GM23338 (cell line): Measurements from ENCODE around the gene SPP1. TPM values are rescaled to one million over a fixed set of nuclear protein-coding genes. Genes with fewer than 3 reads are reported as not detected.

Experiments used
- ATAC-seq: fragments of 200-7000 bp; cut with Tn5 transposase; 3 replicates; pipeline ENCODE4 v1.9.1; 2020
- DNase-seq: peaks from one replicate; pipeline ENCODE4 v3.0.0-alpha.2; 2015; ENCODE audit warnings: low spot score
- H2AFZ ChIP-seq: fragments of 200-600 bp; sonication (generic); 2 replicates; pipeline ENCODE4 v1.8.0; 2016; ENCODE audit warnings: antibody characterized with exemption, mild to moderate bottlenecking, moderate library complexity
- H3F3A ChIP-seq: fragments of 200-600 bp; sonication (generic); replicated peaks from 2 replicates; pipeline ENCODE4 v1.8.0; 2017; ENCODE audit warnings: antibody characterized with exemption, mixed run types, low read depth
- H3K27ac ChIP-seq: fragments of 200-600 bp; sonication (generic); 2 replicates; pipeline ENCODE4 v1.6.1; 2016; ENCODE audit warnings: low read depth
- H3K27me3 ChIP-seq: fragments of 200-600 bp; sonication (generic); 2 replicates; pipeline ENCODE4 v1.8.0; 2016; ENCODE audit warnings: mild to moderate bottlenecking, mixed run types, moderate library complexity; ENCODE audit not compliant: insufficient read depth
- H3K36me3 ChIP-seq: fragments of 200-600 bp; sonication (generic); 2 replicates; pipeline ENCODE4 v1.8.0; 2016; ENCODE audit warnings: mild to moderate bottlenecking; ENCODE audit not compliant: insufficient read depth
- H3K4me1 ChIP-seq: fragments of 200-600 bp; sonication (generic); 2 replicates; pipeline ENCODE4 v1.8.0; 2016; ENCODE audit warnings: mild to moderate bottlenecking, moderate library complexity; ENCODE audit not compliant: insufficient read depth
- H3K4me2 ChIP-seq: fragments of 200-600 bp; sonication (generic); 2 replicates; pipeline ENCODE4 v1.7.1; 2017; ENCODE audit warnings: mixed run types
- H3K4me3 ChIP-seq: fragments of 200-600 bp; sonication (generic); 2 replicates; pipeline ENCODE4 v1.6.1; 2016; ENCODE audit warnings: mixed run types
- H3K79me2 ChIP-seq: fragments of 200-600 bp; sonication (generic); replicated peaks from 2 replicates; pipeline ENCODE4 v1.8.0; 2017; ENCODE audit warnings: mild to moderate bottlenecking; ENCODE audit not compliant: insufficient read depth
- H3K9me2 ChIP-seq: fragments of 200-600 bp; sonication (generic); 2 replicates; pipeline ENCODE4 v1.8.0; 2017; ENCODE audit not compliant: insufficient read depth
- H4K20me1 ChIP-seq: fragments of 200-600 bp; sonication (generic); replicated peaks from 2 replicates; pipeline ENCODE4 v1.8.0; 2017; ENCODE audit warnings: mild to moderate bottlenecking; ENCODE audit not compliant: insufficient read depth
- H3K27ac Mint-ChIP-seq: 2 replicates; pipeline ENCODE4 v1.8.0; 2020; ENCODE audit warnings: inconsistent platforms, mild to moderate bottlenecking, moderate library complexity, mixed read lengths
- H3K27me3 Mint-ChIP-seq: 3 replicates; pipeline ENCODE4 v1.8.0; 2022; ENCODE audit warnings: low read depth, mild to moderate bottlenecking, moderate library complexity, mixed read lengths, inconsistent platforms; ENCODE audit not compliant: insufficient read depth, poor library complexity
- H3K36me3 Mint-ChIP-seq: 3 replicates; pipeline ENCODE4 v1.8.0; 2021; ENCODE audit warnings: low read depth, mild to moderate bottlenecking, inconsistent platforms, moderate library complexity, mixed read lengths
- H3K4me1 Mint-ChIP-seq: 3 replicates; pipeline ENCODE4 v1.8.0; 2020; ENCODE audit warnings: mild to moderate bottlenecking, inconsistent platforms, mixed read lengths
- H3K4me3 Mint-ChIP-seq: 3 replicates; pipeline ENCODE4 v1.8.0; 2021; ENCODE audit warnings: moderate library complexity, mild to moderate bottlenecking, inconsistent platforms, mixed read lengths
- H3K9me3 Mint-ChIP-seq: 3 replicates; pipeline ENCODE4 v1.8.0; 2020; ENCODE audit warnings: moderate library complexity, mild to moderate bottlenecking, inconsistent platforms, mixed read lengths
- EZH2 ChIP-seq: fragments of 200-600 bp; sonication (generic); IDR thresholded peaks from one replicate; pipeline ENCODE4 v1.8.0; 2017; ENCODE audit warnings: antibody characterized with exemption, mild to moderate bottlenecking, low read depth; ENCODE audit not compliant: unreplicated experiment
- EZH2phosphoT487 ChIP-seq: fragments of 200-600 bp; sonication (generic); IDR thresholded peaks from one replicate; pipeline ENCODE4 v1.8.1; 2018; ENCODE audit warnings: antibody characterized with exemption; ENCODE audit not compliant: unreplicated experiment
- JUNB ChIP-seq: IDR thresholded peaks from one replicate; pipeline ENCODE4 v1.6.1; 2016; ENCODE audit warnings: antibody characterized with exemption; ENCODE audit not compliant: unreplicated experiment
- NANOG ChIP-seq: IDR thresholded peaks from 2 replicates; pipeline ENCODE4 v1.6.1; 2016; ENCODE audit warnings: antibody characterized with exemption, borderline replicate concordance
- POLR2AphosphoS5 ChIP-seq: IDR thresholded peaks from 2 replicates; pipeline ENCODE4 v1.6.1; 2016; ENCODE audit warnings: antibody characterized with exemption, low read depth
- ZNF114 ChIP-seq: fragments of 250-450 bp; sonication (Bioruptor Pico); IDR thresholded peaks from 2 replicates; pipeline ENCODE4 v1.5.0; 2020; ENCODE audit warnings: mild to moderate bottlenecking, moderate library complexity
- ZNF331 ChIP-seq: fragments of 250-450 bp; sonication (Bioruptor Pico); IDR thresholded peaks from 2 replicates; pipeline ENCODE4 v1.5.0; 2020; ENCODE audit warnings: low read depth, mild to moderate bottlenecking, moderate library complexity
- ZNF462 ChIP-seq: fragments of 250-450 bp; sonication (Bioruptor Pico); IDR thresholded peaks from 2 replicates; pipeline ENCODE4 v1.5.0; 2020; ENCODE audit warnings: mild to moderate bottlenecking, moderate library complexity
- polyA plus RNA-seq: library from polyadenylated mRNA; unstranded; fragments of >200 nt; fragmentation: Nextera tagmentation; extraction: Ambion mirVana; gene quantifications from 2 replicates; pipeline ENCODE4 v1.2.1, GENCODE V29; 2016
- total RNA-seq: library from RNA; depleted of rRNA; stranded (reverse); fragments of >200 nt; shearing (Covaris generic); gene quantifications from 2 replicates; pipeline ENCODE4 v1.2.3, GENCODE V29; 2014
- TF ChIP-seq, protein P1 (sequence below): IDR thresholded peaks from 2 replicates; pipeline ENCODE4 v1.6.1; 2016; ENCODE audit warnings: antibody characterized with exemption

SPP1 gene
- total and polyA plus RNA-seq, 2 experiments from 2014 or later: 41.3 to 51.3 TPM

DNA sequence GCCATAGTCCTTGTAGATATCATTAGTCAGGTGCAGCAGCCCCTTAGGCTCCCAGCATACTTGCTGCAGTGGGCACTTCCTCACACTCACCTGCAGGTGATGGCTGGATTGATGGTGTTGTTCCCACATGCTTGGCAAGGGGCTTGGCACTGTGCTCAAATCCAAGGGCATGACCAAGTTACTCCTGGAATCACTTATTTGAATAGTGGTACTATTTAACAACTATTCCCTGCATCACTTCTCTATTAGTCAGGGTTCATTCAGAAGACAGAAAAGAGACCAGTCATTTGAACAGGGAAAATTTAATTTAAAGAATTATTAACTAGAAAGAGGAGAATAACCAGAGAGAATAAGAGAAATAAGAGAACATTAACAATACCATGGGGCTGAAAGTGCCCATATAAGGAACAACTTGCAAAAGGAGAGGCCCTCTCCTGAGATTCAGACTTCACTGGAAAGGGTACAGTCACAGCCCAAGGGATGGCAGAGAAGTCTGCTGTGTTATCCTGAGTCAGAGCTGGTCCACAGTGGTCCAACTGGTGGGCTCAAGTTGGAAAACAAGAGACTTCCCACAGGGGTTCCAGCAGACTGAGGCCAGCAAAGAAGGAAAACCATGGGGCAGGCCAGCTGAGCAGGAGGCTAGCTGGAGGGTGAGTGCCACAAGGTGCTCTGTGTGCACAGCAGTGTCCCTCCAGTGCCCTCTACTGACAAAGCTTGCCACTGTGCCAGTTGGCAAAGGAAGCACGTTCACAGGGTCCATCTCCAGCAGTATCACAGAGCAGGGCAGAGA lies 9.8 kb downstream of the SPP1 start (continued):
- TF ChIP-seq, protein P1, sequence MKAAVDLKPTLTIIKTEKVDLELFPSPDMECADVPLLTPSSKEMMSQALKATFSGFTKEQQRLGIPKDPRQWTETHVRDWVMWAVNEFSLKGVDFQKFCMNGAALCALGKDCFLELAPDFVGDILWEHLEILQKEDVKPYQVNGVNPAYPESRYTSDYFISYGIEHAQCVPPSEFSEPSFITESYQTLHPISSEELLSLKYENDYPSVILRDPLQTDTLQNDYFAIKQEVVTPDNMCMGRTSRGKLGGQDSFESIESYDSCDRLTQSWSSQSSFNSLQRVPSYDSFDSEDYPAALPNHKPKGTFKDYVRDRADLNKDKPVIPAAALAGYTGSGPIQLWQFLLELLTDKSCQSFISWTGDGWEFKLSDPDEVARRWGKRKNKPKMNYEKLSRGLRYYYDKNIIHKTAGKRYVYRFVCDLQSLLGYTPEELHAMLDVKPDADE: no peak
- TF ChIP-seq EZH2phosphoT487: no peak
- TF ChIP-seq JUNB: no peak

- peaks cover 3% of the 10 kb centered on the region for H3K27me3 Mint-ChIP-seq
- no peak overlapping the region for H3K4me3 Mint-ChIP-seq
- Histone ChIP-seq H3K4me2 (no peak overlapping the region), H3K36me3 (no peaks in the 10 kb centered on the region), H3K4me3 (no peak overlapping the region), H3K27ac (no peak overlapping the region), H3K79me2 (no peaks in the 10 kb centered on the region), H3F3A (no peaks in the 10 kb centered on the region), H3K4me1 (no peaks in the 10 kb centered on the region), H3K27me3 (no peaks in the 10 kb centered on the region), H2AFZ (peak overlapping the region; percentile 84; the same call in 1 of the 2 replicates), H4K20me1 (no peaks in the 10 kb centered on the region), H3K9me2 (no peaks in the 10 kb centered on the region)
- ATAC-seq: no peak
- H3K9me3 Mint-ChIP-seq: no peaks in the 10 kb centered on the region
- H3K36me3 Mint-ChIP-seq: 0 out of 3 replicates have a peak, but pooled peaks cover 4% of the 10 kb centered on the region
- no peak for TF ChIP-seq JUNB
- TF ChIP-seq ZNF114 (CRISPR knock-in tag): no peak
- no peak for TF ChIP-seq ZNF331 (CRISPR knock-in tag)
- TF ChIP-seq, protein P1: no peak
- H3K27ac Mint-ChIP-seq: no peak overlapping the region
- DNase-seq: no peak
- H3K4me1 Mint-ChIP-seq: peaks cover 5% of the 10 kb centered on the region; the same call in 2 of the 3 replicates
Observed at GRCh38 chr4:87985887-87986200, 10.3 kb downstream of the SPP1 start.

- no peak for DNase-seq
- no peaks in the 10 kb centered on the region for H4K20me1 ChIP-seq
- H3K4me3 ChIP-seq: no peak overlapping the region
- Mint-ChIP-seq H3K9me3 (no peaks in the 10 kb centered on the region), H3K27me3 (peaks cover 3% of the 10 kb centered on the region), H3K4me3 (no peak overlapping the region), H3K36me3 (0 out of 3 replicates have a peak, but pooled peaks cover 4% of the 10 kb centered on the region), H3K4me1 (peaks cover 5% of the 10 kb centered on the region; the same call in 2 of the 3 replicates), H3K27ac (no peak overlapping the region)
- H3K27me3 ChIP-seq: no peaks in the 10 kb centered on the region
- H3K9me2 ChIP-seq: no peaks in the 10 kb centered on the region
- no peaks in the 10 kb centered on the region for H3F3A ChIP-seq
- no peaks in the 10 kb centered on the region for H3K79me2 ChIP-seq
- H2AFZ ChIP-seq: no peak overlapping the region
- H3K27ac ChIP-seq: no peak overlapping the region
- H3K4me2 ChIP-seq: no peak overlapping the region
- H3K4me1 ChIP-seq: no peaks in the 10 kb centered on the region
- H3K36me3 ChIP-seq: no peaks in the 10 kb centered on the region
- no peak for ATAC-seq
- TF ChIP-seq EZH2phosphoT487 (no peak), ZNF462 (CRISPR knock-in tag) (no peak), POLR2AphosphoS5 (no peak), NANOG (no peak), JUNB (no peak), ZNF114 (CRISPR knock-in tag) (no peak), EZH2 (no peak)
- TF ChIP-seq, protein P1: no peak
Observed at GRCh38 chr4:87986508-87986907, 11.0 kb downstream of the SPP1 start.
